Stimulated activated CD4-positive, alpha-beta T cell treated with anti-CD3 and anti-CD28 coated beads, TNF-alpha, amount 100 ng/mL, for 1 hour (primary cell): ENCODE measurements around the gene CD44.

Experiments used
- DNase-seq, 3 donors: peaks; one replicate each; pipeline ENCODE4 v3.0.0-alpha.2; 2020; ENCODE audit warnings: low read depth in 3 of 3, low spot score in 1 of 3

CD44 gene

GRCh38 chr11:35234460-35235156 lies 95.6 kb downstream of the CD44 start:
- DNase-seq = no peak

GRCh38 chr11:35235157-35235468 lies 96.1 kb downstream of the CD44 start:
- no peak for DNase-seq

- no peak for DNase-seq
Observed at GRCh38 chr11:35235498-35235897, 96.5 kb downstream of the CD44 start.

GRCh38 chr11:35235936-35236666 lies 97.1 kb downstream of the CD44 start:
- DNase-seq = peak in 2 of 3 donors; percentile 35 to 36

GRCh38 chr11:35236667-35237003 lies 97.7 kb downstream of the CD44 start:
- no peak for DNase-seq

GRCh38 chr11:35237351-35237750 lies 98.4 kb downstream of the CD44 start:
- no peak for DNase-seq

GRCh38 chr11:35237860-35238715 lies 99.1 kb downstream of the CD44 start:
- peak in 1 of 3 donors; percentile 13 for DNase-seq

GRCh38 chr11:35238882-35239281 lies 99.9 kb downstream of the CD44 start:
- DNase-seq = no peak

- DNase-seq = no peak
Observed at GRCh38 chr11:35239471-35240075, 100.6 kb downstream of the CD44 start.

GRCh38 chr11:35241083-35241482 lies 102.1 kb downstream of the CD44 start:
- no peak for DNase-seq

GRCh38 chr11:35241531-35241930 lies 102.6 kb downstream of the CD44 start:
- DNase-seq = no peak

- no peak for DNase-seq
Observed at GRCh38 chr11:35242412-35243242, 103.7 kb downstream of the CD44 start.

- DNase-seq = no peak
Observed at GRCh38 chr11:35243774-35244173, 104.8 kb downstream of the CD44 start.

- DNase-seq = no peak
Observed at GRCh38 chr11:35245056-35245455, 106.1 kb downstream of the CD44 start.

- DNase-seq = no peak
Observed at GRCh38 chr11:35245786-35246185, 106.8 kb downstream of the CD44 start.

- no peak for DNase-seq
Observed at GRCh38 chr11:35246745-35247144, 107.8 kb downstream of the CD44 start.

- peak in 2 of 3 donors; percentile 24 to 38 for DNase-seq
Observed at GRCh38 chr11:35247428-35247827, 108.5 kb downstream of the CD44 start.

GRCh38 chr11:35247863-35248262 lies 108.9 kb downstream of the CD44 start:
- no peak for DNase-seq

GRCh38 chr11:35248558-35249323 lies 109.8 kb downstream of the CD44 start:
- no peak for DNase-seq

GRCh38 chr11:35250192-35250591 lies 111.2 kb downstream of the CD44 start:
- DNase-seq = no peak
